Neural crest cell (in vitro differentiated cells): Measurements from ENCODE around the gene CCDC82. TPM values are rescaled to one million over a fixed set of nuclear protein-coding genes. Genes with fewer than 3 reads are reported as not detected.
A peak's percentile ranks its signal among the peaks of the same experiment; 100 is the strongest.

Experiments
- DNase-seq: peaks from one replicate; pipeline ENCODE4 v3.0.0; 2021; ENCODE audit warnings: low read depth, mixed read lengths, low spot score
- H3K27ac Mint-ChIP-seq: one replicate; pipeline ENCODE4 v1.8.0; 2021; ENCODE audit warnings: mild to moderate bottlenecking, mixed read lengths; ENCODE audit not compliant: unreplicated experiment
- H3K27me3 Mint-ChIP-seq: 2 replicates; pipeline ENCODE4 v1.8.0; 2021; ENCODE audit warnings: low read depth, mild to moderate bottlenecking, mixed read lengths
- H3K36me3 Mint-ChIP-seq: 2 replicates; pipeline ENCODE4 v1.8.0; 2021; ENCODE audit warnings: low read depth, mild to moderate bottlenecking, mixed read lengths
- H3K4me1 Mint-ChIP-seq: 2 replicates; pipeline ENCODE4 v1.8.0; 2021; ENCODE audit warnings: mixed read lengths
- H3K4me3 Mint-ChIP-seq: one replicate; pipeline ENCODE4 v1.8.0; 2021; ENCODE audit warnings: mild to moderate bottlenecking, mixed read lengths
- H3K9me3 Mint-ChIP-seq: 2 replicates; pipeline ENCODE4 v1.8.0; 2021; ENCODE audit warnings: mixed read lengths
- CTCF ChIP-seq: fragments of 200-600 bp; sonication (generic); conservative IDR thresholded peaks from 2 replicates; pipeline ENCODE4 v1.5.0; 2021; ENCODE audit warnings: antibody characterized with exemption, mild to moderate bottlenecking
- total RNA-seq: library from RNA; stranded (reverse); gene quantifications from 2 replicates; pipeline ENCODE4 v1.2.1, GENCODE V29; 2021

CCDC82 gene
- total RNA-seq, 1 donor from 2014 or later: 29.5 TPM

- no peak for DNase-seq
- H3K36me3 Mint-ChIP-seq: peaks cover 10% of the 10 kb centered on the region
These were observed 55.5 kb downstream of the CCDC82 start for GRCh38 chr11:96334219-96334618.

GRCh38 chr11:96333191-96333719 lies 56.5 kb downstream of the CCDC82 start:
- Mint-ChIP-seq H3K4me3 (no peak overlapping the region), H3K4me1 (peaks cover 82% of the 10 kb centered on the region), H3K36me3 (peaks cover 9% of the 10 kb centered on the region), H3K9me3 (no peaks in the 10 kb centered on the region), H3K27me3 (no peaks in the 10 kb centered on the region), H3K27ac (no peak overlapping the region)
- no peak for TF ChIP-seq CTCF
- no peak for DNase-seq

More at GRCh38 chr11:96334219-96334618, 55.5 kb downstream of the CCDC82 start:
- TF ChIP-seq CTCF: no peak
- Mint-ChIP-seq H3K4me1 (peaks cover 82% of the 10 kb centered on the region), H3K27me3 (no peaks in the 10 kb centered on the region), H3K27ac (no peak overlapping the region), H3K4me3 (no peak overlapping the region), H3K9me3 (no peaks in the 10 kb centered on the region)

GRCh38 chr11:96332126-96332771 lies 57.5 kb downstream of the CCDC82 start:
- H3K9me3 Mint-ChIP-seq: no peaks in the 10 kb centered on the region
- no peaks in the 10 kb centered on the region for H3K27me3 Mint-ChIP-seq
- H3K27ac Mint-ChIP-seq: peak overlapping the region; percentile 23
- no peak for DNase-seq
- H3K36me3 Mint-ChIP-seq: peaks cover 9% of the 10 kb centered on the region
- H3K4me1 Mint-ChIP-seq: peaks cover 74% of the 10 kb centered on the region
- no peak for TF ChIP-seq CTCF
- H3K4me3 Mint-ChIP-seq: peak overlapping the region; percentile 18

- H3K4me1 Mint-ChIP-seq: peaks cover 73% of the 10 kb centered on the region
- H3K4me3 Mint-ChIP-seq: peak overlapping the region; percentile 18
- TF ChIP-seq CTCF: no peak
- H3K36me3 Mint-ChIP-seq: peaks cover 9% of the 10 kb centered on the region
- no peaks in the 10 kb centered on the region for H3K27me3 Mint-ChIP-seq
- DNase-seq: no peak
- no peak overlapping the region for H3K27ac Mint-ChIP-seq
- no peaks in the 10 kb centered on the region for H3K9me3 Mint-ChIP-seq
These were observed 58.0 kb downstream of the CCDC82 start for GRCh38 chr11:96331699-96332116.

GRCh38 chr11:96330511-96330859 lies 59.2 kb downstream of the CCDC82 start:
- Mint-ChIP-seq H3K36me3 (peaks cover 11% of the 10 kb centered on the region), H3K4me1 (peaks cover 71% of the 10 kb centered on the region), H3K27me3 (no peaks in the 10 kb centered on the region), H3K9me3 (no peaks in the 10 kb centered on the region), H3K27ac (no peak overlapping the region), H3K4me3 (no peak overlapping the region)
- TF ChIP-seq CTCF: no peak
- DNase-seq: no peak
